ENCODE results near the gene CTDSP2. TPM values are rescaled to one million over a fixed set of nuclear protein-coding genes. Genes with fewer than 3 reads are reported as not detected.
A peak's percentile ranks its signal among the peaks of the same experiment; 100 is the strongest.
"Not testable (repeated sequence)": the region's sequence is repeated elsewhere in the genome, so short reads cannot be mapped to it uniquely, and the experiment has no call there.

CTDSP2 gene
- total RNA-seq, 1 experiment from 2014 or later, result 14.2 TPM

DNA sequence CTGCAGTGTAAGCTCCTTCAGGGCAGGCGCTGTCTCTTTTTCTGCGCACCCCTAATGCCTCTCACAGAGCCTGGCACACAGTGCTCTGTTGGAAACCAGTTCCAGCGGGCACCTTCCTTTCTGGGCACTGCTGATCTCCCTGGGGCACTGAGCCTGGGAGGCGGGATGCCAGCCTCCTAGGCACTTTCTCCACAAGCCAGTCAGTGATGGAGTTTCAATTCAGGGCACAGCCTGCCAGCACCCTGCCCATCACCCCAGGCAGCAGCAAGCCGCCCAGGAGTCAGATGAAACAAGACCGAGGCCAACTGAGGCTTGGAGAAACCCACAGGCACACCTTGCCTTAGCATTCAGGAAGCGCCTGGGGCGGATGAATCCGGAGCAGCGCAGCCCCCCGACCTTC, 5.7 kb upstream of the CTDSP2 start:
- Histone ChIP-seq H3K4me2 (ENCODE audit: low read depth, low read length, poor library complexity, severe bottlenecking) (no peak overlapping the region), H4K20me1 (ENCODE audit: insufficient read depth, low read depth, low read length) (no peaks in the 10 kb centered on the region), H3K9ac (ENCODE audit: low read length) (no peak overlapping the region), H3K9me2 (replicated peaks; ENCODE audit: insufficient read depth, low read length) (no peaks in the 10 kb centered on the region), H3K27ac (ENCODE audit: low read length) (no peak overlapping the region), H3K79me2 (ENCODE audit: low read length) (no peaks in the 10 kb centered on the region), H3K36me3 (ENCODE audit: insufficient read depth, low read length) (no peaks in the 10 kb centered on the region), H3K9me3 (ENCODE audit: low read length) (no peaks in the 10 kb centered on the region), H3K4me1 (ENCODE audit: low read length) (peaks cover 7% of the 10 kb centered on the region), H3K4me3 (ENCODE audit: low read length) (no peak overlapping the region), H3K27me3 (ENCODE audit: low read length) (no peaks in the 10 kb centered on the region), H2AFZ (ENCODE audit: low read length) (no peak overlapping the region)
- DNase-seq, result no peak

GRCh38 chr12:57851552-57851951, 5.0 kb upstream of the CTDSP2 start:
- no peak overlapping the region for H3K9ac ChIP-seq (ENCODE audit: low read length)
- no peaks in the 10 kb centered on the region for H3K79me2 ChIP-seq (ENCODE audit: low read length)
- no peak overlapping the region for H3K4me2 ChIP-seq (ENCODE audit: low read depth, low read length, poor library complexity, severe bottlenecking)
- no peak for DNase-seq
- no peaks in the 10 kb centered on the region for H3K9me3 ChIP-seq (ENCODE audit: low read length)
- no peaks in the 10 kb centered on the region for H4K20me1 ChIP-seq (ENCODE audit: insufficient read depth, low read depth, low read length)
- no peak overlapping the region for H3K27ac ChIP-seq (ENCODE audit: low read length)
- no peak overlapping the region for H3K4me3 ChIP-seq (ENCODE audit: low read length)
- H3K9me2 ChIP-seq (replicated peaks; ENCODE audit: insufficient read depth, low read length), result no peaks in the 10 kb centered on the region
- H3K36me3 ChIP-seq (ENCODE audit: insufficient read depth, low read length), result no peaks in the 10 kb centered on the region
- H3K27me3 ChIP-seq (ENCODE audit: low read length), result no peaks in the 10 kb centered on the region
- peaks cover 7% of the 10 kb centered on the region for H3K4me1 ChIP-seq (ENCODE audit: low read length)
- no peak overlapping the region for H2AFZ ChIP-seq (ENCODE audit: low read length)

DNA sequence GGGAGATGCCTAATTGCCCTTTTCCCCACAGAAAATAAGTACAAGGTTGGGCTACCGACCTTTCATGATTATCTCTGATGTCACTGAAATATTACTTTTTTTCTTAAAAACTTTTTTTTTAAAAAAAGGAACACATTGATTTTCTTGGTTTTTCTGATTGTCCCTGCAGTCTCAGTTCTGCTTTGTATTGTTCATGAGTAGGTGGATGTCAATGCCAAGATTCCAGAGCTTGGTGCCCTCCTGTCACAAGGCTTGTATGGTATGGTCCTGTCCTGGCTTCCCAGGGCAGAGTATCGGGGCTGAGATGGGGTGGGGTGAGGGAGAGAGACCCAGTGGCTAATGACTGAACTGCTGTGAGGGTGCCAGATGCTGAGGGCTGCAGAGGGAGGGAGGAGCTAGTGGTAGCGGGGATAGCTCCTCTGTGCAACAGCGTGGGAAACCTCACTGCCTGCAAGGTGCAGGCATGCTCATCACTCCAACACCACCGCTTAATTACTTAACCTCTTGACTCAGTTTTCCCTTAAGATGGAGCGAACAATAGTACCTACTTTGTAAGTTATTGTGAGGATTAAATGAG, 4.4 kb upstream of the CTDSP2 start:
- Histone ChIP-seq H3K27me3 (ENCODE audit: low read length) (no peaks in the 10 kb centered on the region), H3K4me2 (ENCODE audit: low read depth, low read length, poor library complexity, severe bottlenecking) (no peak overlapping the region), H3K36me3 (ENCODE audit: insufficient read depth, low read length) (no peaks in the 10 kb centered on the region), H3K4me3 (ENCODE audit: low read length) (no peak overlapping the region), H3K9ac (ENCODE audit: low read length) (no peak overlapping the region), H3K4me1 (ENCODE audit: low read length) (peaks cover 10% of the 10 kb centered on the region), H3K9me3 (ENCODE audit: low read length) (no peaks in the 10 kb centered on the region), H2AFZ (ENCODE audit: low read length) (no peak overlapping the region), H3K9me2 (replicated peaks; ENCODE audit: insufficient read depth, low read length) (no peaks in the 10 kb centered on the region), H3K27ac (ENCODE audit: low read length) (no peak overlapping the region), H4K20me1 (ENCODE audit: insufficient read depth, low read depth, low read length) (no peaks in the 10 kb centered on the region), H3K79me2 (ENCODE audit: low read length) (no peaks in the 10 kb centered on the region)
- DNase-seq, result peak; percentile 57

DNA sequence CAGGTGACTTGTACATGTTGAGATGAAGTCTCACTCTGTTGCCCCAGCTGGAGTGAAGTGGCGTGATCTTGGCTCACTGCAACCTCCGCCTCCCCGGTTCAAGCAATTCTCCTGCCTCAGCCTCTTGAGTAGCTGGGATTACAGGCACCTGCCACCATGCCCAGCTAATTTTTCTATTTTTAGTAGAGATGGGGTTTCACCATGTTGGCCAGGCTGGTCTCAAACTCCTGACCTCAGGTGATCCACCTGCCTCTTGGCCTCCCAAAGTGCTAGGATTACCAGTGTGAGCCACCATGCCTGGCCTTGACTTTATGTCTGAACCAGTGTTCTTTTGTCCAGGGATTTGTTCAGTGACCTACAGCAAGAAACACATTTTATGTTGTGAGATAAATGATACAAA, 2.9 kb upstream of the CTDSP2 start:
- H3K79me2 ChIP-seq (ENCODE audit: low read length); H3K4me3 ChIP-seq (ENCODE audit: low read length); H3K9ac ChIP-seq (ENCODE audit: low read length); H3K4me2 ChIP-seq (ENCODE audit: low read depth, low read length, poor library complexity, severe bottlenecking); H3K9me2 ChIP-seq (replicated peaks; ENCODE audit: insufficient read depth, low read length); H4K20me1 ChIP-seq (ENCODE audit: insufficient read depth, low read depth, low read length); H3K36me3 ChIP-seq (ENCODE audit: insufficient read depth, low read length); H3K27me3 ChIP-seq (ENCODE audit: low read length); H3K27ac ChIP-seq (ENCODE audit: low read length); H3K9me3 ChIP-seq (ENCODE audit: low read length); DNase-seq; H2AFZ ChIP-seq (ENCODE audit: low read length): not testable (repeated sequence)
- peaks cover 25% of the 10 kb centered on the region for H3K4me1 ChIP-seq (ENCODE audit: low read length)

GRCh38 chr12:57849035-57849434, 2.5 kb upstream of the CTDSP2 start:
- DNase-seq, result no peak
- Histone ChIP-seq H3K79me2 (ENCODE audit: low read length) (no peaks in the 10 kb centered on the region), H3K27me3 (ENCODE audit: low read length) (no peaks in the 10 kb centered on the region), H2AFZ (ENCODE audit: low read length) (no peak overlapping the region), H3K9me3 (ENCODE audit: low read length) (no peaks in the 10 kb centered on the region), H3K27ac (ENCODE audit: low read length) (no peak overlapping the region), H3K9ac (ENCODE audit: low read length) (no peak overlapping the region), H3K9me2 (replicated peaks; ENCODE audit: insufficient read depth, low read length) (no peaks in the 10 kb centered on the region), H4K20me1 (ENCODE audit: insufficient read depth, low read depth, low read length) (peaks cover 5% of the 10 kb centered on the region; the same call in 1 of the 2 replicates), H3K4me1 (ENCODE audit: low read length) (peaks cover 25% of the 10 kb centered on the region), H3K4me2 (ENCODE audit: low read depth, low read length, poor library complexity, severe bottlenecking) (no peak overlapping the region), H3K4me3 (ENCODE audit: low read length) (no peak overlapping the region), H3K36me3 (ENCODE audit: insufficient read depth, low read length) (no peaks in the 10 kb centered on the region)

GRCh38 chr12:57848208-57848607, 1.7 kb upstream of the CTDSP2 start:
- no peak overlapping the region for H3K9ac ChIP-seq (ENCODE audit: low read length)
- no peaks in the 10 kb centered on the region for H3K9me3 ChIP-seq (ENCODE audit: low read length)
- no peaks in the 10 kb centered on the region for H3K9me2 ChIP-seq (replicated peaks; ENCODE audit: insufficient read depth, low read length)
- H3K4me1 ChIP-seq (ENCODE audit: low read length), result peaks cover 25% of the 10 kb centered on the region
- no peaks in the 10 kb centered on the region for H3K36me3 ChIP-seq (ENCODE audit: insufficient read depth, low read length)
- no peaks in the 10 kb centered on the region for H3K27me3 ChIP-seq (ENCODE audit: low read length)
- no peak for DNase-seq
- H4K20me1 ChIP-seq (ENCODE audit: insufficient read depth, low read depth, low read length), result peaks cover 9% of the 10 kb centered on the region; the same call in 1 of the 2 replicates
- H3K4me3 ChIP-seq (ENCODE audit: low read length), result no peak overlapping the region
- H3K27ac ChIP-seq (ENCODE audit: low read length), result no peak overlapping the region
- no peaks in the 10 kb centered on the region for H3K79me2 ChIP-seq (ENCODE audit: low read length)
- H3K4me2 ChIP-seq (ENCODE audit: low read depth, low read length, poor library complexity, severe bottlenecking), result no peak overlapping the region
- no peak overlapping the region for H2AFZ ChIP-seq (ENCODE audit: low read length)

GRCh38 chr12:57846285-57846576, 298 bp downstream of the CTDSP2 start:
- peaks cover 35% of the 10 kb centered on the region for H3K4me1 ChIP-seq (ENCODE audit: low read length)
- no peaks in the 10 kb centered on the region for H3K36me3 ChIP-seq (ENCODE audit: insufficient read depth, low read length)
- no peak overlapping the region for H3K27ac ChIP-seq (ENCODE audit: low read length)
- no peaks in the 10 kb centered on the region for H3K9me3 ChIP-seq (ENCODE audit: low read length)
- H3K4me3 ChIP-seq (ENCODE audit: low read length), result peak overlapping the region; percentile 96
- H2AFZ ChIP-seq (ENCODE audit: low read length), result peak overlapping the region; percentile 94
- H3K79me2 ChIP-seq (ENCODE audit: low read length), result no peaks in the 10 kb centered on the region
- H4K20me1 ChIP-seq (ENCODE audit: insufficient read depth, low read depth, low read length), result peaks cover 17% of the 10 kb centered on the region; the same call in 1 of the 2 replicates
- no peaks in the 10 kb centered on the region for H3K9me2 ChIP-seq (replicated peaks; ENCODE audit: insufficient read depth, low read length)
- H3K4me2 ChIP-seq (ENCODE audit: low read depth, low read length, poor library complexity, severe bottlenecking), result peak overlapping the region; percentile 98
- H3K9ac ChIP-seq (ENCODE audit: low read length), result peak overlapping the region; percentile 84
- no peaks in the 10 kb centered on the region for H3K27me3 ChIP-seq (ENCODE audit: low read length)
- peak; percentile 59 for DNase-seq

DNA sequence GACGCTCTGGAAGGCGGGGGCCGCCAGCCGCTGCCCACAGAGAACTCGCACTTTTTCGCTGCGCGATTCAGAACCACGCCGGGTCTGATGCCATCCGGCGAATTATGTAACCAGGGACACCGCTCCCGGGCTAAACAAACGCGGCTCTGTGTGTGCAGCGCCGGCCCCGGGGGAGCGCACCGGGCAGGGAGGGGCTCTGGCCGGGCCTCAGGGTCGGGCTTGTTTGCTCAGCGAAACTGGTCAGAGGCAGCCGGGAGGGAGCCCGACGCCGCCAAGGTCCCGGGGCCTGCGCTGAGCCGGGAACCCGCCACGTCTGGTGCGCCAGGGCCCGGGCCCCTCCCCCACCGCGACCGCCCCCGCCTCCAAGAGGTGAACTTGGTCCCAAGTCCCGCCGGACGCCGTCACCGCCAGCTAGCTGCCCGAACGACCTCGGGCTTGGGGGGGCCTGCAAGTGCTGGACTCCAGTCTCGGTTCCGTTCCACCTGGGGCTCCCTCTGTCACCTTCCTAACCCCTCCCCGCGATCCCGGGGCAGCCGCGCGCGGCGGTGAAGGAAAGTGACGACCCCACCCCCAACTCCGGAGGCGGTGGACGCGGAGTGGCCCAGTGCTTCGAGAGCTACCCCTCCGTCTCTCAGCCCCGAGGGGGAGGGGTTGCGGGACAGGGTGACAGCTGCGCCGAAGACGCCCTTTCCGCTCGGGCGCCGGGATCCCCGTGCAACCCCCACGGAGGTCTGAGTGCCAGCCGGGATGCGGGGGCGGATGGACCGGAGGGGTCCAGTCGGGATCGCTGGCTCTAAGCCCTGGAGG, 848 bp downstream of the CTDSP2 start:
- peak overlapping the region; percentile 94 for H2AFZ ChIP-seq (ENCODE audit: low read length)
- H3K9me2 ChIP-seq (replicated peaks; ENCODE audit: insufficient read depth, low read length), result no peaks in the 10 kb centered on the region
- H3K36me3 ChIP-seq (ENCODE audit: insufficient read depth, low read length), result no peaks in the 10 kb centered on the region
- no peaks in the 10 kb centered on the region for H3K79me2 ChIP-seq (ENCODE audit: low read length)
- H3K9me3 ChIP-seq (ENCODE audit: low read length), result no peaks in the 10 kb centered on the region
- peak overlapping the region; percentile 98 for H3K4me2 ChIP-seq (ENCODE audit: low read depth, low read length, poor library complexity, severe bottlenecking)
- H3K9ac ChIP-seq (ENCODE audit: low read length), result peak overlapping the region; percentile 84
- H3K4me1 ChIP-seq (ENCODE audit: low read length), result peaks cover 35% of the 10 kb centered on the region
- H3K27ac ChIP-seq (ENCODE audit: low read length), result no peak overlapping the region
- H3K4me3 ChIP-seq (ENCODE audit: low read length), result peak overlapping the region; percentile 96
- DNase-seq, result peak; percentile 68
- H4K20me1 ChIP-seq (ENCODE audit: insufficient read depth, low read depth, low read length), result peaks cover 21% of the 10 kb centered on the region; the same call in 1 of the 2 replicates
- H3K27me3 ChIP-seq (ENCODE audit: low read length), result no peaks in the 10 kb centered on the region
